Measurements from ENCODE around the gene LIME1.

LIME1 gene

GRCh38 chr20:63744158-63744557 is 7.7 kb downstream of the LIME1 start:
- DNase-seq (ENCODE audit: low read depth, low spot score): no peak
- H3K4me3 ChIP-seq (ENCODE audit: low read depth, low read length): no peak overlapping the region
- POLR2A ChIA-PET: no interaction called here
- no peak for TF ChIP-seq CTCF (IDR thresholded peaks at IDR 0.05; ENCODE audit: insufficient read depth, low read length, missing control alignments)
- CTCF ChIA-PET: interaction anchor here (2.2 kb wide), 1 partner anchor 31 kb away, joined by 9 read pairs; no protein-coding TSS in a partner anchor

GRCh38 chr20:63744574-63745423 is 8.3 kb downstream of the LIME1 start:
- POLR2A ChIA-PET: interaction anchor here (1.2 kb wide), 1 partner anchor 9 kb away, joined by 3 read pairs; no protein-coding TSS in a partner anchor
- no peak for TF ChIP-seq CTCF (IDR thresholded peaks at IDR 0.05; ENCODE audit: insufficient read depth, low read length, missing control alignments)
- DNase-seq (ENCODE audit: low read depth, low spot score): no peak
- H3K4me3 ChIP-seq (ENCODE audit: low read depth, low read length): no peak overlapping the region
- CTCF ChIA-PET: interaction anchor here (2.2 kb wide), 1 partner anchor 30 kb away, joined by 9 read pairs; no protein-coding TSS in a partner anchor

- POLR2A ChIA-PET: interaction anchor here (0.7 to 1.2 kb wide), 2 partner anchors 10 to 83 kb away, joined by 3 read pairs; no protein-coding TSS in a partner anchor
- H3K4me3 ChIP-seq (ENCODE audit: low read depth, low read length): no peak overlapping the region
- no peak for TF ChIP-seq CTCF (IDR thresholded peaks at IDR 0.05; ENCODE audit: insufficient read depth, low read length, missing control alignments)
- DNase-seq (ENCODE audit: low read depth, low spot score): no peak
- CTCF ChIA-PET: no interaction called here
These were observed 9.0 kb downstream of the LIME1 start for GRCh38 chr20:63745424-63745805.

- H3K4me3 ChIP-seq (ENCODE audit: low read depth, low read length): no peak overlapping the region
- no peak for TF ChIP-seq CTCF (IDR thresholded peaks at IDR 0.05; ENCODE audit: insufficient read depth, low read length, missing control alignments)
- ChIA-PET POLR2A (interaction anchor here (0.7 to 1.2 kb wide), 2 partner anchors 11 to 84 kb away, joined by 3 read pairs; no protein-coding TSS in a partner anchor), CTCF (interaction anchor here (1.1 kb wide), 1 partner anchor 29 kb away, joined by 4 read pairs; no protein-coding TSS in a partner anchor)
- no peak for DNase-seq (ENCODE audit: low read depth, low spot score)
These were observed 9.7 kb downstream of the LIME1 start for GRCh38 chr20:63745961-63746731.

- no peak for DNase-seq (ENCODE audit: low read depth, low spot score)
- ChIA-PET CTCF (interaction anchor here (1.1 kb wide), 1 partner anchor 28 kb away, joined by 4 read pairs; no protein-coding TSS in a partner anchor), POLR2A (no interaction called here)
- H3K4me3 ChIP-seq (ENCODE audit: low read depth, low read length): no peak overlapping the region
- TF ChIP-seq CTCF (IDR thresholded peaks at IDR 0.05; ENCODE audit: insufficient read depth, low read length, missing control alignments): no peak
These were observed 10.4 kb downstream of the LIME1 start for GRCh38 chr20:63746751-63747315.

Data from AG04449 (cell line).